GM20431 (cell line): ENCODE measurements around the gene WSCD1.

ENCODE experiments used
- in situ Hi-C: fragments of 300-500 bp; cut with MseI, MboI; formaldehyde crosslinking; loops from one replicate; pipeline ENCODE4 v1.15.0; 2020; ENCODE audit warnings: low sequenced_read_pairs; ENCODE audit not compliant: unreplicated experiment

Gene WSCD1

DNA sequence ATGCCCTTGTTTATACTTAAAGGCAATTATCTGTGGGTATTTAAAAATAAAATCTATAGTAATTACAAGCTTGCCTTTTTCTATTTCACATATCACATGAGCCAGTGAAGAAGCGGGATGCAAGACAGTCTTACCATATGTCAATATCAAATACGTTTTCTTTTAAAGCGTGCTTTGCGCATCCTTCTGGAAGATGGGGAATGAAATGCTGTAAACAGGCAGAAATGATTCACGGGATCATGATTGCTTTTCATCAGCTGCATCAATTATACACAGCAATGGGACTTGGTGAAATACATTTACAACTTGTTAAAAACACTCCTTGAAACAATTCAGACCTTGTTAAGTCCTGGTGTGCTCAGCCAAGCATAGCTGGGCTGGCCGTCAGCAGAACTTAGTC is 72.5 kb downstream of the WSCD1 start:
- in situ Hi-C loops: no loop called here

DNA sequence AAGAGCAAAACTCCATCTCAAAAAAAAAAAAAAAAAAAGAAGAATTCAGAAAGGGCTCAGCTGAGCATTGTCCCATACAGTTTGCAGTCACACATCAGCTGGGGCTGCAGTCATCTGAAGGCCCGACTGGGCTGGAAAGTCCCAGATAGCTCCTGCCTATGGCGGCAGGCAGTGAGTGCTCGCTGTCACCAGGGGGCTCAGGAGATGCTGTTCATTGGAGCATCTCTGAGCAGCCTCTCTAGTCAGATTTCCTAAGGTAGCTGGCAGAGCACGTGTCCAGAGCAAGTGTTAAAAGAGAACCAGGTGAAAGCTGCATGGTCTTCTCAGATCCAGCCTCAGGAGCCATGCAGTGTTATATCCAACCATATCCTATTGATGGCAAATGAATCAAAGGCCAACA is 75.8 kb downstream of the WSCD1 start:
- in situ Hi-C loops: no loop called here

- in situ Hi-C loops: no loop called here
Observed at GRCh38 chr17:6147042-6147441, 76.9 kb downstream of the WSCD1 start.

DNA sequence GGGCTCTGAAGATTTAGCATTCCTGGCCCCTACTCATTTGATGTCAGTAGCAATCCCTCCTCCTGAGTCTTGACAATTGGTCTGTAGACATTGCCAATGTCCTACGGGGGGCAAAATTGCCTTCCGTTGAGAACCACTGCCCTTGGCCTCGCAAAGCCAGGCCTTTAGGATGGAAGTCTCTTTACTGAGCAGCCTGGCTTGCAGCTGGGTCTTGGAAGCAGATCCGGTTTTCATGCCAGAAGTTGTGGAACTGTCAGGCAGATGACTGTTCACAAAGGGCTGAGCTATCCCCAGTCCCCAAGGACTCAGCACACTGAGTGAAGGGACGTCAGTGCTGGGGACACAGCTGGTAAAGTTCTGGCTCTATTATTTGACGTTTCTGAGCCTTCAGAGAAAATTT is 83.2 kb downstream of the WSCD1 start:
- in situ Hi-C loops: no loop called here

GRCh38 chr17:6157716-6158115 is 87.5 kb downstream of the WSCD1 start:
- in situ Hi-C loops: no loop called here

GRCh38 chr17:6159541-6160231 is 89.5 kb downstream of the WSCD1 start:
- in situ Hi-C loops: no loop called here

GRCh38 chr17:6160232-6160555 is 90.0 kb downstream of the WSCD1 start:
- in situ Hi-C loops: no loop called here

DNA sequence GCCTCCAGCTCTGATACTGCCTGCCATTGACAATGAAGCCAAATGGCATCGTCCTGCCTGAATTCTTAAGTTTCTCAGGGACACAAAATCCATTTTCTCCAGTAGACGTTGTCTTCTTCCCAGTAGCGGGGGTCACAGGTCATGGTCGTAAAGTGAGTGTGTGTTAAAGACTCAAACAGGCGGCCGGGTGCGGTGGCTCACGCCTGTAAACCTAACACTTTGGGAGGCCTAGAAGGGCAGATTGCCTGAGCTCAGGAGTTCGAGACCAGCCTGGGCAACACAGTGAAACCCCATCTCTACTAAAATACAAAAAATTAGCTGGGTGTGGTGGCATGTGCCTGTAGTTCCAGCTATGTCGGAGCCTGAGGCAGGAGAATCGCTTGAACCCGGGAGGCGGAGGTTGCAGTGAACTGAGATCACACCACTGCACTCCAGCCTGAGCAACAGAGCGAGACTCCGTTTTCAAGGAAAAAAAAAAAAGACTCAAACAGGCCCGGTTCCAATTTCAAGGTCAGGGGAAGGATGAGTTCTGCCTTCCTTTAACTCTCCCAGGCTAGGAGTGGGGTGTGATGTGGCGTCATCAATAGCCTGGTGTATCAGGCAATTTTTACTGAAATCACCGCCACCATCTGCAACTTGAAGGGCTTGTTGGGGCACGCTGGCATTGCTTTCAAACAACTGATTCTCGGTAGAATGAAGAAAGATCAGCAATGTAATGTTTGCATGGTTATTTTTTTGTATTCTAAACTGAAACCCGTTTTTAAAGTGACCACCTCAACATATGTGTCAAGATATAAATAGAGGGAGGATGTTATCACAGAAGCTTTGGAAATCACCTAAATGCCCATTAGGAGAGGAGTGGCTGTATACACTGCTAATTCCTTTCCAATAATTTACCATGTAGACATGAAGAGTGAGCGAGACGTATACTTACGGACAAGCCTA is 91.0 kb downstream of the WSCD1 start:
- in situ Hi-C loops: no loop called here

GRCh38 chr17:6162216-6162615 is 92.0 kb downstream of the WSCD1 start:
- in situ Hi-C loops: no loop called here

GRCh38 chr17:6162892-6163291 is 92.7 kb downstream of the WSCD1 start:
- in situ Hi-C loops: no loop called here

GRCh38 chr17:6163612-6164333 is 93.6 kb downstream of the WSCD1 start:
- in situ Hi-C loops: no loop called here

DNA sequence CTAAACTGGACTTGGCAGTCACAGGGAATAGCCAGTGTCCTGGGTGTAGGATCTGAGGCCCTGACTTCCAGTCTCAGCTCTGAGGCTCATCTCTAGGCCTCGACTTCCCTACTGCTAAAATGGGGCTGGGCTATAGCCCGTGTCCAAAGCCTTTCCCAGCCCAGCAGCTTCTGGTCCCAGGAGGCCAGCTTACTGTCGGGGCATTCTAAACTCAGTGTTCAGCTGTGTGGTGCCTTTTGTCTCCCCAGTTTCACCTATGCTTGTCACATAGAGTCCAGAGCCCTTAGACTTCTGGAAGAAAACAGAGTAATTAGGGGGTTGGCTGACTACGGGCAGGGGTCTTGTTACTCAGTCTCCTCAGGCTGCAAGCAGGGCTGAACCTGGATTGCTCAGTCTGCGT is 94.8 kb downstream of the WSCD1 start:
- in situ Hi-C loops: no loop called here

GRCh38 chr17:6165806-6166205 is 95.6 kb downstream of the WSCD1 start:
- in situ Hi-C loops: no loop called here

DNA sequence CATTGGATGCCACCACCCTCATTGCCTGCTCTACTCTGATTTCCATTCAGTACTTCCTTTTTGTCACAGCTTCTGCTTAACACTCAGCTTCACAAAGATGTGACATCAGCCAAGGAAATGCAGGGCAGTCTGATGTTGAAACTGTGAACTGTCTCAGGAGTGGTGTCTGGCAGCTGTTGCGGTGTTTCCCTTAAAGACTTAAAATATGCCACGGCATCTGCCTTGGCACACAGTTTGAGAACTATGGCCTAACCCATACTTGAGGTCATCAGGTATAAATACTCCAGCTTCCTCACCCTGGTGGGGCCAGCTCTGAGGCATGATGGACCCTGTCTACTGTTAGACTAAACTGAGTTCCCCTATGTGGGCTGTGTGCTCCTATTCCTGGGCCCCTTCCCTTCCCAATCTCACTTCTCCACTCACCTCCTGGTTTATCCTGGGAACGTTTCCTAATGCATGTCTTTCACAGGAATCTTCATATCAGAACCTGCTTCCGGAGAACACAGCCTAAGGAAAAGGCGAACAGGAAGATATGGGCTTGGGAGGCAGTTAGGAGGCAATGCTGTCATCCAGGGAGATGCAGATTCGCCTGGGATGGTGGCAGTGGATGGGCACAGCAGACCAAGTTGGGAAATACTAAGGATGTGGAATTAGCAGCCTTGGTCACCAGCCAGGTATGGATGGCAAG is 96.5 kb downstream of the WSCD1 start:
- in situ Hi-C loops: no loop called here

- in situ Hi-C loops: no loop called here
Observed at GRCh38 chr17:6168296-6168695, 98.1 kb downstream of the WSCD1 start.

GRCh38 chr17:6170349-6170748 is 100.2 kb downstream of the WSCD1 start:
- in situ Hi-C loops: no loop called here

DNA sequence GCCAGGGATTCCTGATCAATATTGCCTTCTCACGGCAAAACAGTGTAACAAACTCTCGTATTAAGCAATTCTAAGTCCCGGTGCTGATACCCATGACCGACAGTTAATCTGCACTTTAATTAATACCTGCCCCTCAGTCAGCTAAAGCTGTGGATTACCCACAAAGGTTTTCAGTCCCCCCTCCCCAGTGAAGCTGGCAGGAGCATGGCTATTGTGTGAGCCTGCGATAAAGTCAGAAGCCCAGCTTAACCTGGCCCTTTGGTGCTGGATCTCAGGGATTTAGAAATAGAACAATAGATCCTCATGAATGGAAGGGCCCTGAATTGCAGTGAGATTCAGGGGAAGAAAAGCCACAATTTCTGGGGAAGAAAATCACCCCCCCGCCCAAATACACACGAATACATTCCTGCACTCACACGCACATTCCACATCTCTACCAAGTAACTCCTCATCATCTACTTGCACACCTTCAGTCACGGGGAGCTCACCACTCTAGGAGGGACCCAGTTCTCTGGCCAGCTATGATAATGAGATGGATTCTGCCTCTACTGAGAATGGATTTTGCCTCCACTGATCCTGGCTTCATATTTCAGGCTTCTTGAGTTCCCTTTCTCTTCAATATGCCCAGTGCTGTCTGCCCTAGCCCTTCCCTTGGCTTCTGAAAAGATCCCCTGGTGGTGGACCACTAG is 102.6 kb downstream of the WSCD1 start:
- in situ Hi-C loops: no loop called here

DNA sequence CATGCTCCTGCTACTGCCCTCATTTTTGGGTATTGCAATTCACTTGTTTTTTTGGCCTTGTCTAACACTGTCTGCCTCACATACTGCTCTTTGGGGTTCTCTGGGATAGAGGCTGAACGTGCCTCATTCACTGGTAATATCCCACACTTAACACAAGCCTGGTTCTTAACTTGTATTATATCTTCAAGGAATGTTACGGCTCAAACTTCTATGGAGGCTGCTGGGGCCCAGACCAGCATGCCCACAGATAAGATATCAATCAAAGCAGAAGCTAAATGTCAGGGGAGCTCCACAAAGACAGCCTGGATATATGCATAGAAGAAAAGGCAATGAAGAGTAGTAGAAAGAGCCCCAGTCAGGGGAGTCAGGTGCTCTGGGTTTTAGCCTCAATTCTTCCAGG is 103.5 kb downstream of the WSCD1 start:
- in situ Hi-C loops: no loop called here
